Astrocyte (in vitro differentiated cells and primary cell): ENCODE measurements around the gene STK39.

Experiments
- CTCF ChIP-seq: IDR thresholded peaks from 2 replicates; pipeline ENCODE4 v1.5.1; 2011; ENCODE audit warnings: low read depth, mild to moderate bottlenecking, inconsistent platforms, low read length, moderate library complexity; ENCODE audit not compliant: insufficient read depth
- EZH2 ChIP-seq: IDR thresholded peaks from 2 replicates; pipeline ENCODE4 v1.6.1; 2012; ENCODE audit warnings: mild to moderate bottlenecking, low read length, inconsistent platforms; ENCODE audit not compliant: insufficient read depth

DNA sequence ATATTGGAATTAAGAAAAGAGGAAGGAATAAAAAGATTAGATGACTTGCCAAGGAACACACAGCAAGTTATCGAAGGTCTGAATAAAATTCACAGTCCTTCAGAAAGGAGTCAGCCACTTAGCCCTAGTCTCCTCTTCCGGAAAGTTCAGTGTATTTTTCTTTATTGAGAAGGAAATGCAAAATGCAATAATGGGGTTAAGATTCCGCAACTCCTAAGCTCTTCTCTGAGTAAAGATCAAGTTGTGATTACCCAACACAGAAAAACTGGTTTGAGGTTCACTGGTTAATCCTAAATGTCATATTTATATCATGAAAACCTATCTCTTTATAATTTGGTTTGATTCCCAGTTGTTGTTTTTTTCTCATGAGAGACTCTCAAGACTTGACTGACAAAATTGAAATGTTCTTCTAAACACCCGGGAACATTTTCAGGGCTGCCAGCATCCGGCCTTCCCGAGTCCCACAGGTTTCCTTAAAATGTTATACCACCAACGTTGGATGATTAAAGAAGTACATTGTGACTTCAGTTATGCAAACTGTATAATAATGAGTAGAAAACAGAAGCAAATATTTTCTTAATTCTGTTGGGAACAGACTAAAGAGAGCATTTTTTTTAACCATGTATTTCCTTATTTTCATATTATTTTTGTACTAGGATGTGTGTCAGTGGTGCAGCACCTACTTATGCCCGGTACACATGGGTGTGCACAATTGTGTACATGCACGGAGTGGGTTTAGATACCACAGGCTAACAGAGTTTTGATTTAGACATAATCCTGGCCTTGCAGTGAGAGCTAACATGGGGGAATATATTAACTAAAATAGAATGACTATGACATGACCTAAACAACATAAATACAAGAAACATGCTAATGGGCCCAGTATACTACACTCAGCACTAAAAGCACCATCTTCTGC, 100.2 kb downstream of the STK39 start:
- no peak for TF ChIP-seq EZH2
- TF ChIP-seq CTCF = no peak
